T-helper 1 cell (primary cell): ENCODE results near the gene SAMD10.
"Not testable (repeated sequence)": the region's sequence is repeated elsewhere in the genome, so short reads cannot be mapped to it uniquely, and the experiment has no call there.

Source experiments
- DNase-seq, 5 donors: peaks; one replicate each; pipeline ENCODE4 v3.0.0-alpha.2; 2012 to 2020

The SAMD10 gene

GRCh38 chr20:63968928-63969760 lies 10.3 kb downstream of the SAMD10 start:
- DNase-seq: peak in 3 of 5 donors; percentile 9 to 43 (median 31)

- no peak for DNase-seq
Measured at GRCh38 chr20:63968136-63968927, 11.1 kb downstream of the SAMD10 start.

GRCh38 chr20:63967330-63968135 lies 11.9 kb downstream of the SAMD10 start:
- no peak for DNase-seq

GRCh38 chr20:63966944-63967322 lies 12.5 kb downstream of the SAMD10 start:
- no peak for DNase-seq

- peak in 1 of 5 donors; percentile 1 for DNase-seq
Measured at GRCh38 chr20:63966172-63966943, 13.1 kb downstream of the SAMD10 start.

- DNase-seq: peak in 1 of 5 donors; percentile 4
Measured at GRCh38 chr20:63964412-63964811, 15.0 kb downstream of the SAMD10 start.

GRCh38 chr20:63963784-63964301 lies 15.6 kb downstream of the SAMD10 start:
- DNase-seq: peak in 1 of 5 donors; percentile 1

GRCh38 chr20:63963348-63963741 lies 16.1 kb downstream of the SAMD10 start:
- DNase-seq: no peak

GRCh38 chr20:63962426-63963347 lies 16.8 kb downstream of the SAMD10 start:
- no peak for DNase-seq

GRCh38 chr20:63961664-63962425 lies 17.6 kb downstream of the SAMD10 start:
- DNase-seq: no peak

- DNase-seq: not testable (repeated sequence)
Measured at GRCh38 chr20:63960654-63961621, 18.5 kb downstream of the SAMD10 start.

- no peak for DNase-seq
Measured at GRCh38 chr20:63959699-63960075, 19.8 kb downstream of the SAMD10 start.

GRCh38 chr20:63958964-63959698 lies 20.3 kb downstream of the SAMD10 start:
- DNase-seq: no peak

- no peak for DNase-seq
Measured at GRCh38 chr20:63958471-63958870, 21.0 kb downstream of the SAMD10 start.

- no peak for DNase-seq
Measured at GRCh38 chr20:63957690-63958441, 21.6 kb downstream of the SAMD10 start.

- peak in 4 of 5 donors; percentile 32 to 69 (median 53) for DNase-seq
Measured at GRCh38 chr20:63957004-63957689, 22.3 kb downstream of the SAMD10 start.

GRCh38 chr20:63956664-63957003 lies 22.8 kb downstream of the SAMD10 start:
- no peak for DNase-seq
